GM21423 (cell line): ENCODE results near the gene TMEM187.
A peak's percentile ranks its signal among the peaks of the same experiment; 100 is the strongest.
"Not testable (repeated sequence)": the region's sequence is repeated elsewhere in the genome, so short reads cannot be mapped to it uniquely, and the experiment has no call there.

Experiments
- ATAC-seq: cut with Tn5 transposase; IDR thresholded peaks from one replicate; pipeline ENCODE4 v1.9.1; 2021; ENCODE audit warnings: mild to moderate bottlenecking, moderate library complexity; ENCODE audit not compliant: unreplicated experiment

Gene TMEM187

DNA sequence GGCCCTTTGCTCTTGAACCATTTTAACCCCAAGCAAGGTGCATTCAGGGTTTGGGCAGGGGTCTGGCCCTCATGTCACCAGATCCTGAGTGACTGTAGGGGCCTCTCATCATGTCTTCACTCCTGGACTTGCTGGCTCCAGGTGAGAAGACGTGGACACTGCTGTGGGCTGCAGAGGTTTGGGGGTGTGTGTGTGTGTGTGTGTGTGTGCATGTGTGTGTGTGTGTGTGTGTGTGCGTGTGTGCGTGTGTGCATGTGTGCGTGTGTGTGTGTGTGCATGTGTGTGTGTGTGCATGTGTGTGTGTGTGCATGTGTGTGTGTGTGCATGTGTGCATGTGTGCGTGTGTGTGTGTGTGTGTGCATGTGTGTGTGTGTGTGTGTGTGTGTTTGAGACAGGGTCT is 21.8 kb downstream of the TMEM187 start:
- not testable (repeated sequence) for ATAC-seq

DNA sequence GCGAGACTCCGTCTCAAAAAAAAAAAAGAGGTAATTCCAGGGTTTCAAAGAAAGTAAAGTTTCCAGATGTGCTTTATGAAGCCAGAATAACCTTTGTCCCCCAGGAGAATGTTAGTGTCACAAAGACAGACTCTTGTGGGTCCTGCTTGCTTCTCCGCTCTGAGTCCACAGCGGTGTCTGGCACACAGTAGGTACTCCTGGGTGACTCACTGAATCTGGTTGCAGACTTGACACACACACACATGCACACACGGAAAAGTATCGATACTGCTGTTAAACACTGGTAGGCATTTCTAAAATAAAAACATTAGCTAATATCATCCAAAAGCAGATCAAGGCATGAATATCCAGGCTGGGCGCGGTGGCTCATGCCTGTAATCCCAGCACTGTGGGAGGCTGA is 22.9 kb downstream of the TMEM187 start:
- no peak for ATAC-seq

DNA sequence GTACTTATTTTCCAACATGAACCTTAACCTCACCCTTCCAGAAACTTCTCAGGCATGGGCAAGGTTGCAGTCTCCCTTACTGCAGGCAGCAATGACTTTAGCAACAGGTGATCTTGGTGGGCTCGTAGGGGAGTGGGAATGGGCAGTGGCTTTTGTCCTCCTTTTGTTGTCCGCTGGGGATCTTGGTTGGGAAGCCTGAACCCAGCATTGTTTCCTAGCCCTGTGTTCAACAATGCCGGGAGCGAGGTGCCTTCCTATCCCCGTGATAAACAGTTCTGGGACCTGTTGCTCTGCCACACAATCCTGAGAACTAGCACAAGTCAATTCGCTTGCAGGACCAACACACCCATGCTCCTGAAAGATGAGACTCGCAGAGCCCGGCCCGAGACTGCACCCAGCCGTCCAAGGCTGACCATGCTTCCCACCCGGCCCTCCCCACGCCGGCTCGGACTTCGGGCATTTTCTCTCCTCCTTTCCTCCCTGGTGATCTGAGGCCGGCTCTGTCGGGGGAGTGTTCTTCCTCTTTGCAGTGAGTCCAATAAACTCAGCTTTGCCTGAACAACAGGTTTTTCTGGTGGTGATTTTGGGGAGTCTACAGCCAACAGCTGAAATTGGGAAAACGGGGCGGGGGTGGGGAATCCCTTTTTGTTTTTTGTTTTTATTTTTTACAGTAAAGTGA is 26.9 kb downstream of the TMEM187 start:
- no peak for ATAC-seq

DNA sequence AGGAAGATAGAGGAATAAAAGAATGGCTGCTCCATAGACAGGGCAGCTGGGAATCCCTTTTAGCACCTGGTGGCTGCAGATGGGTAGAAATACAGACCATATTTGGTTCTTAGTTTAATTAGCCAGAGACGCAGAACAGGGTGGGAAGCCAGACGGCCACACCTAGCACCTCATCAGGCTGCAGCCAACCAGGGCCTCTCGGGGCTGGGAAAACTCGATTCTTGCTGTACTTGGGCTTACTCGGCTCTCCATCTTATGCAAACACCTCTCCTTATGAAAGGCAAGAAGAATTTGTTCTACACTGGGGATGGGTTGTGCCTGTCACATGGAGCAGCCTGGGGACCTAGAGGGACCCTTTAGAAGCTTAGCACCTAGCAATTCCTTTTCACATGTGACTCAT is 27.5 kb downstream of the TMEM187 start:
- ATAC-seq = no peak

DNA sequence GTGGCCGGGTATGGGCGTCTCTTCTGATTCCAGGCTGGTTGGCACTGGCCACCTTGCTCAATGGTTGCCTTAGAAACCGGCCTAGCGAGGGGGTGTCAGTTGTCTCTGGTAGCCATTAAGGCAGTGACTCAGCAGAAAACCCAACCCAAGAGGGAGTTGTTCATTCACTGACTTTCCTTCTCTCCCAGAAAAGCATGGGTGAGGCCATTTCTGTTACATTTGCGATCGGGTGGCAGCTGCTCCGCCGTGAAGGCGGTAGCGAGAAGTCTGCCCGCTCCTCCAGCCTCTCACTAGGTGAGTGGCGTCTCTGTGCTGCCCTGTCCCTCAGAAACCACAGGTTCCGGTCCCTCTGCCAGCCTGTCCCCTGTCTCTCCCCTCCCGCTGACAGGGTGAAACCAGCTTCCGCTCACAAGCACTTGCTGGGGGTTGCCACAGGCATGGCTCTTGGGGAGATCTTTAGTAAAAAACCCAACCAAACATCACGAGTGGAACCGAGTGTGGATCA is 29.7 kb downstream of the TMEM187 start:
- peak; percentile 62 for ATAC-seq

DNA sequence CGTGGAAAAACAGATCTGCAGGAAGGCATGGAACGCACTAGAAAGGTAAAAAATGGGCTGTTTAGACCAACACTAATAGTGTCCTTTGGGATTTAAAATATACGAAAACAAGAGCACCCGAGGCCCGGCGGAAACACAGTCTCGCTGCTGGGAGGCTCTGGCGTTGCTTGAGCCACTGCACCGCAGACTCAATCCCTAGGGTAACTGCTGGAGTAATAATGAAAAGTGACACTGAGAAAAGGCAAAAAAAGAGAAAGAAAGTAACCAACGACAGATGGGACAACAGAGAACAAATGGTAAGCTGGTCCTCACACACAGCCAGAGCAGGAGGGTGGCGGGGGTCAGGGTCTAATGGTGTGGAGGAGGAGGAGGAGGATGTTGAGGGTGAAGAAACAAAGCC is 31.8 kb downstream of the TMEM187 start:
- ATAC-seq = no peak

DNA sequence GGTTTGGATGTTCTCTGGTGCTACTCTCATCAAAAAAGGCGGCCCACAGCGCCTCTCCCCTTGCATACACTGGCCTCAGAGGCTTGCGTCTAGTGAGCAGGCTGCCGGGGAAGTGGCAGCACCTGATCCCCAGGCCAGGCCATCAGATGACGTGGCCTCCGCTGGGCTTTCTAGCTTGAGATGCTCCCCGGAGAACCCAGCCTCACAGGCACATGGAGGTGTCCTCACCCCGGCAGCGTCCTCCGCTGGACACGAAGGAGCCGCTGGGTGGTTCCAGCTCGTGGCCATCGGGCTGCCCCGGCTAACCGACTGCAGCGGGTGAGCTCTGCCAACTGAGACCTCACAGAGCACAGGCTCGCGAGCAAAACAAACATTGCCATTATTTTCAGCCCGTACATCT is 34.4 kb downstream of the TMEM187 start:
- no peak for ATAC-seq

DNA sequence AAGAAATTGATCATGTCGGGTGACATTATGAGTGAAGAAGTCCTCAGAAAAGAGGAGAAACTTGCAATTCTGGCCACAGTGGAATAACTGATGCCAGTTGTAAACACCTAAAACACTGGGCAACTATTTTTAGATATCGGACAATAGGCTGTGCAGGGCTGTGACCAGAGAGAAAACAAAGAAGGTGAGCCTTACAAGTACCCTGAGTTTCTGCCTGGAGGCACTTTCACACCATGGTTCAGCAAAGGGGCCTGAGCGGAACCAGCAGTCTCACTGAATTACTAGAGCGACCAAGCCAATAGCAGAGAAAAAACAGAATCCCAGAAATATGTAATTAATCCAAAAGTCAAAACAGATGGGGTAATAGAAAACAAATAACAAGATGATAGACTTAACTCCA is 36.0 kb downstream of the TMEM187 start:
- no peak for ATAC-seq

DNA sequence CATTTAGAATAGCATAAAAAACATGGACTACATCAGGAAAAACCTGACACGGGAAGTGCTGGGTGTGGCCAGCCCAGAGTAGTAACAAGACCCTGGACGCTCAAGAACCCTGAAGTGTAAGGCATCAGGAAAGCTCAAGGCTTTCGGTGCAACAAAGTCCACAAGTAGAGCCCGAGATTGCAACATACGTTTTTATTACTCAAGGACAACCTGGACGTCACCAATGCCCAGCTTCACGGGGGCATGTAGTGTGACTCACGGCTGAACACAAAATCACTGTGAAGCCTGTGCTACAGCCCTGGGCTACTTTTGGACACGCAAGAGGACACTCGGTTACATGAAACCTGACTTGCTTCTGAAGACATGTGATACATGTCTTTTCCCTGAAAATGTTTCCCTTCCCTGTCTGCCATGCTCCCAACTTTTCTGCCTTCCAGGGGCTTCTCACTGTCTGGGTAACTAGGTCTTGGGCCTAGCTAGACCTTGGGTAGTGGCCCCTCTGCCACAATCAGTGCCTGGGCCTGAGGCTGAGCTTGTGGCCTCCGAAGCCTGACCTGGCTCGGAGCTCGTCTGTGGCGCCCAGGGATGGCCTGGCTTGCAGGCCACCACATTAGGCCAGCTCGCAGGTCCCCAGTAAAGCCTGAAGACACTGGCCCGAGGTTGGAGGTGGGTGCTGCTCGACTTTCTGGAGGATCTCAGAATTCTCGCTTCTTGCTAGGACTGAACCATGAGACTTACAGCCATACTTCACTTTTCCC is 38.0 kb downstream of the TMEM187 start:
- ATAC-seq = no peak

DNA sequence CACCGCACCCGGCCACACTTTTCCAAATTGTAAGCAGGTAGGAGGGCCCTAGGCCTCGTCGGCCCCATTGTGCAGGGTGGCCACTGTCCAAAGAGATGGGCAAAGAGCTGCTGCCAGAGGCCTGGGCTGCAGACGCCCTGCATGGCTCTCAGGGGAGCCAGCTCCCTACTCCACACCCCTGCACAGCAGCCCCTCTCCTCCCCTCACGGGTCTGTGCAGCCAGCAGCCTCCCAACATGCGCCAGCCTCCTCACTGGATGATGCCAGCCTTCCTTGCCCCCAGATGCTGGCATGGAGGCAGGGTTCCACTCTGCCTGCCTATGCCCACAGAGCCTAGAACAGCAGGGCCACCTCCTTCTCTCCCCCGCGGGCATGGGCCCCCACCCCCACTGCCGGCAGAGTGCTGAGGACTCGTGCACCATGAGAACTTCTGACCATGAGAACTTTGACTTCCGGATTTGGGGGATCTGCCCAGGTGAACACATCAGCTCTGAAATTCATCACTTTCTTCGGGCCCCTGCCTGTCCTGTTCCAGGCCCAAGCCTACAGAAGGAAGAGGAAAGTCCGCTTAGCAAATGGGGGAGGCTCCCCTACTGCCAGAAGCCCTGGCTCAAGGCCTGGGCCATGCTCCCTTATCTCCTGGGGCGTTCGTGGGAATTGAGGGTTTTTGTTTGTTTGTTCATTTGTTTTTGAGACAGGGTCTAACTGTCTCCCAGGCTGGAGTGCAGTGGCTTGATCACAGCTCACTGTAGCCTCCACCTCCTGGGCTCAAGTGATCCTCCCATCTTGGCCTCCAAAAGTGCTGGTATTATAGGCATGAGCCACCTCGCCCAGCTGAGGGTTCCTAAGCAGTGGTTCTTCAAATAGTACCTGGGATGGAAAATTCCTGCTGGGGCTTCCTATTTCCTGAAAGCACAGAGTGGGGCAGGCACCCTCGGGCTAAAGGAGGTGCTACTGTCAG is 39.1 kb downstream of the TMEM187 start:
- no peak for ATAC-seq

DNA sequence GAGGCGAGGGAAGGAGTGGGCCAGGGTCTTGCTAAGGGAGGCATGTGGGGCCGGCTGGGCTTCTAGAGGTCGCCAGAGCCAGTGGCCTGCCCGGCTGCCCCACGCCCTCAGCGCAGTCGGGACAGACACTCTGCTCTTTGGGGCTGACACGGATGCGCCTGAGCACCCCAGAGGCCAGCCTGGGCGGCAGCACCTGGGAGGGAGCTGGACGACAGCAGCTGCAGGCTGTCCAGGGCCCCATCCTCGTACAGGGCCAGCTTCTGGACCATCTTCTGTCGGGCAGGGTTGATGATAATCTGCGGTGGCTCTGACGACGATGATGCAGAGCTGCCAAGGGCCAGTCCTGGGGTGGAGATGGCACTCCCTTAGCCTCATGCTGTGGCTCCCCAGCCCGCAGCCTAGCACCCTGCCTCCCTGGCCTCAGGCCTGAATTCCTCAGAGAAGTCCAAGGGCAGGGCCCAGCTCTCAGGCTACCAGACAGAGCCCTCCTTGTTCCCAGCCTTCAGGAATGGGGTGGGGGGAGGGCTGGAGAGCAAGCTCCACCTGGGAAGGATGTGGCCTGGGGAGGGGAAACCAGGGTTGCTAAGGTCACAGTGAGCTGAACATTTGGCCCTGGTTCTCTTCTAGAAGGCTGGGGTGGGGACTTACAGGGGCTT is 39.9 kb downstream of the TMEM187 start:
- ATAC-seq = no peak

DNA sequence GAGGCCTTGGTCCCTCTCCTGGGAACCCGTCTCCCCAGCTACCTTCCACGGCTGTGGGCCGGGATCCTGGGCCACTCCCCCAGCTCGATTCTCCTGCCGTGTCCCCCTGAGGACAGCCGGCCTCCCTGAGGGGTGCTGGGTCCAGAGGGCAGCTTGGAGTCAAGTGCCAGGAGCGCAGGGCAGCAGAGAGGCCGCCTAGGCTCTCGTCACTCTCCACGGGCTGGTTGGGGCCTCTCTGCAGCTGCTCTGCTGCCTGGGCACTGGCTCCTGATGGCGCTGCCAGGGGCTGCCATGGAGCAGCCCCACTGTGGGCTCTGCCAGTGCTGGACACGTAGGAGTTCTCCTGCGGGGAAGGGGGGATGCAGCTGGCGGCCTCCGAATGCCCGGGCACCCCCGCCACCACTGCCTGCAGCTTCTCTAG is 40.5 kb downstream of the TMEM187 start:
- no peak for ATAC-seq

DNA sequence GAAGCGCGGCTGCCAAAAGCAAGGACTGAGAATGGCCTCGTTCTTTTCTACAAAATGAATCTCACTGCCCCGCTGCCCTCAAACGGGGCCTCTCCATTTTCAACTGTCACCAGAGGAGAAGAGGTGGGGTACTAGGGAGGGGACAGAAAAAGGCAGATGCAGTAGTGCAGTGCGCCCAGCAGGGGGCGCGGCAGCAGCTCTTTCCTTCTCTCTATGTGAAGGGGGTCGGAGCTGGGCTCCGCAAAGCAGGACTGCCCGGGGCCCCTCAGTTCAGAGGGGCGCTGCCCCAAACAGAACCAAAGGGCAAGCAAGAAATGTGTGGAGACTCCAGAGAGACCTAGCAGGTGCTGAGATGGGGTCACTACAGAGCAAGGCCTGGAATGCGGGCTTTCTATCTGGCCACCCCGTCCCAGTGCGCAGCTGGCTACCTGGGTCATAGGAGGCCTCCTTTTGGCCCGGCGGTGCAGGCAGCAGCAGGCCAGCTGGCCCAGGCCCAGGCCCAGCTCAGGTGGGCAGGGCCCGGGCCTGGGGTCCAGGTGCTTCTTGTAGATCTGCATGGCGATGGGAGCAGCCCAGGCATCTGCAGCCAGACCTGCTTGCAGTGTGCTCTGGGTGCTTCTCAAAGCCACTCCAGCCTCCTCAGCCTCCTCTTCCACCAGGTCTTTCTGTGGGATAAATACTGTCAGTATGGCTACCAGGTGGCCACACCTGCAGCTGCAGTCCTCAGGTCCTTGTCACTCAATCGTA is 41.2 kb downstream of the TMEM187 start:
- ATAC-seq = no peak

DNA sequence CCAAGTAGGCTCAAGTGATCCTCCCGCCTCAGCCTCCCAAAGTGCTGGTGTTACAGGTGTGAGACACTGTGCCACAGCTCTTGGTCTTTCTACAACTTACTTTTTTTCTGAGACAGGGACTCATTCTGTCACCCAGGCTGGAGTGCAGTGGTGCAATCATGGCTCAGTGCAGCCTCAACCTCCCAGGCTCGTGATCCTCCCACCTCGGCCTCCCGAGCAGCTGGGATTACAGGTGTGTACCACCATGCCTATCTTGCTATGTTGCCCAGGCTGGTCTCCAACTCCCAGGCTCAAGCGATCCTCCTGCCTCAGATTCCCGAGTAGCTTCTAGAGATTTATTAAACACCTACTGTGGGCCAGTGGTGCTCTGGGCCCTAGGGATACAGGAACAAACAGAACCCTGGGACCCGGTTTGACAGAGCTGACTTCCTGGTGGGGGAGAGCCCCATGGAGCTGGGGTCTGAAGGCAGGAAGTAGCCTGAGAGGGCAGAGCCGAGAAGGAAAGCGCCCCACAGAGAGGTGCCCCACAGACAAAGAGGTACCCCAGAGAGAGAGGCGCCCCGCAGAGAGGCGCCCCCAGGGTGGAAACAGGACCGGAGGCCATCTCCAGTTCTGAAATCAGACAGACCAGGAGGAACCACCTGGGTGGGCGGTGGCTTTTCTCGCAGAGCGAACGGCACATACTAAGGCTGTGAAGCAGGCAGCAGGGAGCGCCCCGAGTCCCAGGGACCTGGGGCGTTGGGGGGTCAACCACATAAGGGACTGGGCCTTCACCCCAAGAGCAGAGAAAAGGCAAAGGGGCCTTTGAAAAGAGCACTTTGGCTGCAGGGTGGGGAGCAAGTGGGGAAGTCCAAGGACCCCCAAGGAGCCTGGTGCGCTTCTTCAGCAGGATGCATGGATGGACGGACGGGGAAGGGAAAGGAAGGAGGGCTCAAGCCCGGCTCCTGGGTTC is 42.2 kb downstream of the TMEM187 start:
- ATAC-seq = no peak

DNA sequence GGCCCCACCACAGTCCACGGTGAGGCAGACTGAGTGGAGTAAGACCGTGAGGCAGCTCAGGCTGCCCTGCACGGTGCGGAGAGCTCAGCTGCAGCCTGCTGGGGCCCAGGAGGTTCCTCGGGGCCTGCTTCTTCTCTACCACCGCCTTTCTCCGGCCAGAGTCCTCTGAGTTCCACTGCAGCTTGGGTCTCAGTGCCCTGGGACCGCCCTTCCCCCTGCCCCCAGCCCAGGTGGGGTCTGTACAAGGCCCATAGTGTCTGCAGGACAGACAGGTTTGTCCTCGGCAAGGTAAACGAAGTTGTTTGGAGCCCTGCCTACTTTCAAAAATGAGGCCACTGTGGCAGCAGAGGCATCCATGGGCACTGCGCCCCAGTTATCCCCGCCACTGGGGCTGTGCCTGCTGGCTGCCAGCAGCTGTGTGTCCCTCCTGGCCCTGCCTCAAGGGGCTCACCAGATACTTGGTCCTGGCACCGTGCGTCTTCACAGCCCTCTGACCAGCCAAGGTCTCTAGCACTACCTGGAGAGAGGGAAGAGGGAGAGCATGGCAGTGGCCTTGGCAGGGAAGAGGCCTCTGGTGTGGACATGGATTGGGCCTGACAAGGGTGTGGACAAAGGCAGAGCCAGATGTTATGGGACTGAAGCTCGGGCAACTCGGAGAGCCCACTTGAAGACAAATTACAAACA is 43.2 kb downstream of the TMEM187 start:
- no peak for ATAC-seq

DNA sequence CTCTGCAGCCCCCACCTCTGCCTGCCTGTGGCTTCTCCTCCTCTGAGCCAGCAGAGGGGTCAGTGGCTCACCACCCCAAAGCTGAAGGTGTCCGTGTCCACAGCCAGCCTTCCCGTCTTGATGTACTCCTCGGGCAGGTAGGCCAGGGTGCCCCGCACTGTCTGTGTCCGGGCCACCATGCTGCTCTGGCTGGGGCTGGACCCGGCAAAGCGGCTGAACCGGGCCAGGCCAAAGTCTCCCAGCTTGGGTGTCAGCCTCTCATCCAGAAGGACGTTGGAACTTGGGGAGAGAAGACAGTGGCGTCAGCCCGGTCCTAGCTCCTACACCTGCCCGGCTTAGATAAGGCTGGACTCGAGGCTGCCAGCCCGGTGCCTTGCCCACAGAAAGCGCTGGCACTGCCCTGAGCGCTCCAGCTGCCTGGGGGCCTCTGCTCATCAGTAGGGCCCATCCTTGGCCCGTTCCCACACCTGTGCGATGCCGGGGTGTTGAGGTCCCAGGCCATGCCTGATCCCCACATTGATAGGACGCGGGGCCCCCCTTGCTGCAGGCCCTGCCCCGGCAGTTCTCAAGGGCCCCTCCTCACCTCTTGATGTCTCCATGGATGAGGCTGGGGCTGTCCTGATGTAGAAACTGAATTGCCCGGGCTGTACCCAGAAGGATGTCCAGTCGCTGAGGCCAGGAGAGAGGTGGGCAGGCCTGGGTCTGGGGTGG is 44.0 kb downstream of the TMEM187 start:
- ATAC-seq = no peak

DNA sequence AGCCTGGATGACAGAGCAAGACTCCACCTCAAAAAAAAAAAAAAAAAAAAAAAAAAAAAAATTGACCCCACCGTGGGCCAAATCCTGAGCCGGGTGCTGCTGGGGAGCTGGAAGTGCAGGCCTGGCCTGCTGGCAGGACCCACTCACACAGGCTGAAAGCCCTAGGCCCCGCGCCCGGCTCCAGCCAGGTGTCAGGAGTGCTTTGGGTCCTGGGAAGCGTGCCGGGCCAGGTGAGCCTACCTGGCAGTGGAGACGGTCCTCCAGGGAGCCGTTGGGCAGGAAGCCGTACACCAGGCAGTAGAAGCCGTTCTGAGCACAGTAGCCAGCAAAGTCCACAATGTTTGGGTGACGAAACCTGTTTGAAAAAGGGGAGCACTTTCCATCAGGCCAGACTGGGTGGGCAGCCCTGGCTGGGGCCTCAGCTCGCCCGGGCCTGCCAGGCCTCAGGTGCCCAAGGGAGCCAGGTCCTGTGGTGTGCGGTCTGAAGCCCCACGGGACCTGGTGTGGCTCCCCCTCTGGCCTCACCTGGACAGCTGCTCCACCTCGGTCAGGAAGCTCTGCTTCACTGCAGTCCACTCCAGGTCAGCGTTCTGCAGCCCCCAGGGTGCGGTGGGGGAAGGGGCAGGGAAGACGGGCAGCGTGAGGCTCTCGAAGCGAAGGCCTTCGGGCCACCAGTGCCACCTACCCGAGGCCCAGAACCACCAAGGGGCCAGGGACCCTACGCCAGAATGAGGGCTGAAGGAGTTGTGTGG is 45.4 kb downstream of the TMEM187 start:
- no peak for ATAC-seq
